Activated naive CD8-positive, alpha-beta T cell treated with anti-CD3 and anti-CD28 coated beads, Interleukin-2, amount 10 ng/mL, durations not matched to agents 7 days and 5 days (primary cell): ENCODE measurements around the gene TBPL1. TPM values are rescaled to one million over a fixed set of nuclear protein-coding genes. Genes with fewer than 3 reads are reported as not detected.
"Not testable (repeated sequence)": the region's sequence is repeated elsewhere in the genome, so short reads cannot be mapped to it uniquely, and the experiment has no call there.

Experiments
- ATAC-seq: fragments of 150-1000 bp; cut with Tn5 transposase; one replicate; pipeline ENCODE4 v1.10.0; 2021; ENCODE audit warnings: low read depth, moderate library complexity
- POLR2A ChIA-PET: fragments of 350-600 bp; sonication (Branson Sonifier 250); formaldehyde crosslinking; loops from one replicate; lab custom pipeline; 2021; ENCODE audit warnings: antibody characterized with exemption; lab: Charles Lee
- DNase-seq: peaks from one replicate; pipeline ENCODE4 v3.0.0; 2021
- H3K27ac Mint-ChIP-seq: one replicate; pipeline ENCODE4 v1.8.0; 2022; ENCODE audit warnings: mild to moderate bottlenecking, mixed read lengths
- H3K27me3 Mint-ChIP-seq: one replicate; pipeline ENCODE4 v1.8.0; 2022; ENCODE audit warnings: mild to moderate bottlenecking, moderate library complexity, mixed read lengths
- H3K36me3 Mint-ChIP-seq: one replicate; pipeline ENCODE4 v1.8.0; 2021; ENCODE audit warnings: mild to moderate bottlenecking, mixed read lengths
- H3K4me1 Mint-ChIP-seq: one replicate; pipeline ENCODE4 v1.8.0; 2021; ENCODE audit warnings: mixed read lengths
- H3K4me3 Mint-ChIP-seq: one replicate; pipeline ENCODE4 v1.8.0; 2022; ENCODE audit warnings: mild to moderate bottlenecking, moderate library complexity, mixed read lengths
- H3K9me3 Mint-ChIP-seq: one replicate; pipeline ENCODE4 v1.8.0; 2021; ENCODE audit warnings: mixed read lengths
- total RNA-seq, 2 experiments: library from RNA; stranded (reverse); gene quantifications; one replicate each; pipeline ENCODE4 v1.2.3, GENCODE V29; 2021

Gene TBPL1
- total RNA-seq, 2 experiments from 2014 or later: 28.5 to 30.6 TPM

DNA sequence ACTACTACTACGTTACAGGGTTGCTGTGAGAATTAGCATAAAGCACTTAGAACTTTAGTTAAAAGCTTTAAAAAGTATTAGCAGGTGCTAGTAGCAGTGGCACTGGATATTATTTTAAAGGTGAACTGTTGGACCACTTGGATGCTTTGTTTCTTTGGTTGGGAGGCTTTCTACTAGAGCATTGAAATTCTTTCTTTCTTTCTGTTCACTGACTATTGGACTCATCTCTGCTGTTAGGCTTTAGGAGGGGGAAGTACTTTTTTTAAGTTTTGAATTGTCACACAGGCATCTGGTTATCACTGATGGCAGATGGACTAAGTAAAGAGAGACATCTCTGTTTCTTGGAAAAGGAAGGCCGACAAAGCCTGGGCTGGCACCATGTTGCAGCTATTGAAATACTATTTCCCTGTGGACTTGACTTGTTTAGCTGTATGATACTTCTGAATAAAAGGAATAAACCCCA lies 4.8 kb downstream of the TBPL1 start:
- DNase-seq: no peak
- Mint-ChIP-seq H3K27me3 (no peaks in the 10 kb centered on the region), H3K27ac (no peak overlapping the region), H3K4me3 (no peak overlapping the region), H3K4me1 (peaks cover 36% of the 10 kb centered on the region), H3K36me3 (peaks cover 10% of the 10 kb centered on the region), H3K9me3 (no peaks in the 10 kb centered on the region)
- ATAC-seq: no peak
- POLR2A ChIA-PET: no interaction called here

DNA sequence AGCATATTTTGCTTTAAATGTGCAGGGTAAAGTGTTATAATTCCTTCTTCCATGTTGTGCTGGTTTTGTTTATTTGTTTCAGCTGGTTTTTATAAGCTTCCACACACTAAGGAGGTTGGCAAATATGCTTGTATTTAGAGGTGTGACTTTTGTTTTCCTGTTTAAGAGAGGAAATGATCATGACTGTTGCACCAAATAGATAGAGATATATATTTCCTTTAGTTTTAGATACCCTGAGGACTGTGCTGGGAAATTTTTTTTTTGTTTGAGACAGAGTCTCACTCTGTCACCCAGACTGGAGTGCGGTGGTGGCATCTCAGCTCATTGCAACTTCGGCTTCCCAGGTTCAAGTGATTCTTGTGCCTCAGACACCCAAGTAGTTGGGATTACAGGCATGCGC lies 5.8 kb downstream of the TBPL1 start:
- H3K4me1 Mint-ChIP-seq: peaks cover 36% of the 10 kb centered on the region
- H3K4me3 Mint-ChIP-seq: no peak overlapping the region
- H3K27me3 Mint-ChIP-seq: no peaks in the 10 kb centered on the region
- POLR2A ChIA-PET: interaction anchor here (0.6 kb wide), 2 partner anchors 15 to 1147 kb away, joined by 3 to 6 read pairs; no protein-coding TSS in a partner anchor
- no peak for DNase-seq
- no peaks in the 10 kb centered on the region for H3K9me3 Mint-ChIP-seq
- H3K36me3 Mint-ChIP-seq: peaks cover 9% of the 10 kb centered on the region
- no peak for ATAC-seq
- no peak overlapping the region for H3K27ac Mint-ChIP-seq

DNA sequence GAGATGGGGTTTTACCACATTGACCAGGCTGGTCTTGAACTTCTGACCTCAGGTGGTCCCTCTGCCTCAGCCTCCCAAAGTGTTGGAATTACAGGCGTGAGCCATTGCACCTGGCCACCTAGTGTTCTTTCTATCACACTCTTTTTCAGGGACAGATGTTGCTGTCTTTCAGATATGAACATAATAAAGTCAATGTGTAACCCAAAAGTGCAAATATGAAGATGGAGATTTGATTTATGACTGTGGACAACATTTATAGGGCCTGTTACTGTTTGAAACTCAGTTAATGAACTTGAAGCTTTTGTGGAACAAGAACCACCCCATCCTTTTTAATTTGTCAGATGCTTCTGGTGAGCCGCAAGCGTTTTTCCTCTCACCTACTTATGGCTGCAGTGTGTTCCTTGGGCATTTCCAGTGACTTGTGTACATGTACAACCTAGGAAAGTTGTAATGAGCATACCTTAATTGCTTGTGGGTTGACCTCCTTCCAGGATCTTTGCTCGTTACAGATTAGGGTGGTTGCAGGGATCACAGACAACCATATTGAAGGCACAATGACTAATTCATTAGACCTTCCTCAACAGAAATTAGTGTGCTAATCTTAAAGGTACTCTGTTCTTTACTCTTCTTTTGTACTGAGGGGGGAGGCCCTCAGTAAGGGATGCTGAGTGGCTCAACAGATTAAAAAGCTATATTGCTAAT lies 6.8 kb downstream of the TBPL1 start:
- no peak for ATAC-seq
- Mint-ChIP-seq H3K9me3 (no peaks in the 10 kb centered on the region), H3K36me3 (peaks cover 9% of the 10 kb centered on the region), H3K4me3 (no peak overlapping the region), H3K27me3 (no peaks in the 10 kb centered on the region), H3K4me1 (peaks cover 33% of the 10 kb centered on the region), H3K27ac (no peak overlapping the region)
- DNase-seq: no peak
- POLR2A ChIA-PET: interaction anchor here (0.5 kb wide), 1 partner anchor 80 kb away, joined by 3 read pairs; no protein-coding TSS in a partner anchor

DNA sequence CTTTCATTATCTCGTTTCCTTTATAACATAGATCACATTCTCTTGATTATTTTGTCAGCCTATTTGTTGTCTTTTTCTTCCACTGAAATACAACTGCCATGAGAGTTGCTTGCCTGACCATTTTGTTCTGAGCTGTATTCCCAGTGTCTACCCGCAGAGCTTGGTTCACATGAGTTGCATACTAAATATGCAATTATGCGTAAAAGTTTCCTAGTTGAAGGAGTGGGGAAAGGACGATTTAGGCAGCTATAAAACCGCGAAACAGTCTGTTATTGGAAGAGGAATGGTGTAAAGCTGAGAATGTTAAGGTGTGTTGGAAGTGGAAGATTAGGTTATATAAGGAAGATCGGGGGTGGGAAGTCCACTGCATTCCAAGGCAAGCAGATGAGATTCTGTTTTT lies 8.8 kb downstream of the TBPL1 start:
- ATAC-seq (no peak), DNase-seq (no peak)
- peaks cover 30% of the 10 kb centered on the region for H3K4me1 Mint-ChIP-seq
- H3K36me3 Mint-ChIP-seq: peaks cover 5% of the 10 kb centered on the region
- H3K4me3 Mint-ChIP-seq: no peak overlapping the region
- no peak overlapping the region for H3K27ac Mint-ChIP-seq
- POLR2A ChIA-PET: interaction anchor here (1.2 kb wide), 1 partner anchor 8 kb away, joined by 4 read pairs; no protein-coding TSS in a partner anchor
- H3K27me3 Mint-ChIP-seq: no peaks in the 10 kb centered on the region
- H3K9me3 Mint-ChIP-seq: no peaks in the 10 kb centered on the region

DNA sequence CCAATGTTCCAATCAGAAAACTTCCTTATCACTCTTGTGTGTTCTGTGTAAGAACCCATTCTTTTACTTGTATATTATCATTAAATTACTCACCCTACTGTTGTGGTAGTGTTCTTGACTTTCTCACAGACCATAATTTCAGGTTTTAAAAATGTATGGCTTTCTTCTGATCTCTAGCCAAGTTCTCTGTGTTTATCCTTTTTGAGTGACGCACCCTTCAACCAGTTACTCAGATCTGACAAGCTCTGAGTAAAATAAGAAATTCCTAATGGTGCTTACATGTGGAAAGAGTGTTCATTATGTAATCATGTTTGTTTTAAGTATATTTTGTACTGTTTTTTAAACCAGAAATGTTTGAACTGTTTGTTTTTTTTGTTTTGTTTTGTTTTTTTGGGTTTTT lies 11.0 kb downstream of the TBPL1 start:
- H3K9me3 Mint-ChIP-seq: no peaks in the 10 kb centered on the region
- H3K4me1 Mint-ChIP-seq: peaks cover 23% of the 10 kb centered on the region
- POLR2A ChIA-PET: no interaction called here
- no peak overlapping the region for H3K27ac Mint-ChIP-seq
- peaks cover 3% of the 10 kb centered on the region for H3K36me3 Mint-ChIP-seq
- H3K4me3 Mint-ChIP-seq: no peak overlapping the region
- no peaks in the 10 kb centered on the region for H3K27me3 Mint-ChIP-seq
- ATAC-seq (no peak), DNase-seq (no peak)

DNA sequence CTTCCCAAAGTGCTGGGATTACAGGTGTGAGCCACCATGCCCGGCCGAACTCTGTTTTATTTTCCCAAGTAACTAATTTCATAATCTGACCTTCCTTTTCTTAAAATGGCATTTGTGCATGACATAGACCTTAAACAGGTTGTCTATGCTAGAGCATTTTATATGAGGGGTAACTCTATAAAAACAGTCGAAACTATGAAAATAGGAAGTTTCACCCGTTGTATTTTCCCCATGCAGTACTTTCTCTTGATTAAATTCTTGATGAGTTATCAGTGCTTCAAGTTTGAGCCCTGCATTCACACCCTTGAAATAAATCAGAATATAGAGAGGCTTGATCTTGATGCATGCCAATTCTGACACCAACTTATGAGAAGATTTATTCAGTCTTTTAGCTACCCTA lies 11.7 kb downstream of the TBPL1 start:
- no peaks in the 10 kb centered on the region for H3K27me3 Mint-ChIP-seq
- peaks cover 3% of the 10 kb centered on the region for H3K36me3 Mint-ChIP-seq
- ATAC-seq (no peak), DNase-seq (no peak)
- peaks cover 24% of the 10 kb centered on the region for H3K4me1 Mint-ChIP-seq
- H3K4me3 Mint-ChIP-seq: no peak overlapping the region
- H3K27ac Mint-ChIP-seq: no peak overlapping the region
- H3K9me3 Mint-ChIP-seq: no peaks in the 10 kb centered on the region
- POLR2A ChIA-PET: no interaction called here

DNA sequence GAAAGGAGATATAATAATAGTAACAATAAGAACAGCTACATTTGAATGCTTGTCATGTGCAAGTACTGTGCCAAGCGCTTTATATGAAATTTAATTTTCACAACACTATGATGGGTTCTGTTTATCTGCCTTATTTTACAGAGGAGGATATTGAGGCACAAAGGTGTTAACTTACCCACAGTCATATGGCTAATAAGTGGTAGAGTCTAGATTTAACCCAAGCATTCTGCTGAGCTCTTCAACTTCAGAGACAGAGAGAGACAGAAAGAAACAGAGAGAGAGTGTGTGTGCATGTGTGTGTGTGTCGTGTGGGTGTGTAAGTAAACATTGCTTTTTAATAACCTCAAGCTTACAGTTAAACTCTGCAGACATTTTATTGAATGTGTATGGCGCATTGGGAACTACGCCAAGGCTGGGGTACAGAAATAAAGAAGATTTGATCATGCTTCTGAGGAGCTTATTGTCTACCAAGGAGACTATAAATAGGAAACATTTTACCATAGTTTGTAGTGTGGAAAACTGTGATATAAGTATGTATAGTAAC lies 12.9 kb downstream of the TBPL1 start:
- POLR2A ChIA-PET: interaction anchor here (1.0 to 1.5 kb wide), 2 partner anchors 12 to 13 kb away, joined by 3 to 4 read pairs; partner anchors contain the start of gene TBPL1
- ATAC-seq: no peak
- no peak overlapping the region for H3K27ac Mint-ChIP-seq
- peaks cover 28% of the 10 kb centered on the region for H3K4me1 Mint-ChIP-seq
- H3K27me3 Mint-ChIP-seq: no peaks in the 10 kb centered on the region
- H3K9me3 Mint-ChIP-seq: no peaks in the 10 kb centered on the region
- peaks cover 1% of the 10 kb centered on the region for H3K36me3 Mint-ChIP-seq
- DNase-seq: no peak
- no peak overlapping the region for H3K4me3 Mint-ChIP-seq

DNA sequence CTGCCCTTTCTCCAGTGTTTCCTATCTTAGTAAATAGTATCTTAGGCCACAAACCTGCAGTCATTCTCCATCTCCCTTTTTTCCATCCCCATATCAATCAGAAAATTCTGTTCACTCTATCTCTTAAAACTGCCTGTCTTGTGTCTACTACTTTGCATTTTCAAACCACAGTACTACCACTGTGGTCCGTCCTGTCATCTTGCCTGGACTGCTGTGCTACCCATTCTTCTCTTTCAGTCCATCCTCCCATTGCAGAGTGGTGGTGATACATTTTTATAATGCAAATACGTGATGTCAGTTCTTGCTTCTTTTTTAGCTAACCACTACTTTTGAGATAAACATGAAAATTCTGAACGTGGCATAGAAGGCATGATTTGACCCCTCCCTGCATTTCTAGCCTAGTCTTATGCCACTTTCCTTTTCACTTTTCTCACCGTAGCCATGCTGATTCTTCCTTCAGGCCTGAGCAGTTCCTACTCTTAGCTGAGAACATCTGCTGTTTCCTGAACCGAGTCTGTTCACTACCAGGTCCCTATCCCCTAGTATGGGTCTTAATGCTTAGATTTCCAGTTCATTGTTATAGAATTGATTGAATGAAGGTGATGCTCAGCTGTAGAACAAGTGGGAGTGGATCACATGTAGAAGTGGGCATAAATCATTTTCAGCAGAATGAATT lies 13.8 kb downstream of the TBPL1 start:
- Mint-ChIP-seq H3K27ac (no peak overlapping the region), H3K36me3 (peaks cover 1% of the 10 kb centered on the region), H3K9me3 (no peaks in the 10 kb centered on the region), H3K4me1 (peaks cover 27% of the 10 kb centered on the region), H3K27me3 (no peaks in the 10 kb centered on the region), H3K4me3 (no peak overlapping the region)
- ATAC-seq: no peak
- POLR2A ChIA-PET: interaction anchor here (1.0 to 1.5 kb wide), 2 partner anchors 13 to 14 kb away, joined by 3 to 4 read pairs; partner anchors contain the start of gene TBPL1
- no peak for DNase-seq

DNA sequence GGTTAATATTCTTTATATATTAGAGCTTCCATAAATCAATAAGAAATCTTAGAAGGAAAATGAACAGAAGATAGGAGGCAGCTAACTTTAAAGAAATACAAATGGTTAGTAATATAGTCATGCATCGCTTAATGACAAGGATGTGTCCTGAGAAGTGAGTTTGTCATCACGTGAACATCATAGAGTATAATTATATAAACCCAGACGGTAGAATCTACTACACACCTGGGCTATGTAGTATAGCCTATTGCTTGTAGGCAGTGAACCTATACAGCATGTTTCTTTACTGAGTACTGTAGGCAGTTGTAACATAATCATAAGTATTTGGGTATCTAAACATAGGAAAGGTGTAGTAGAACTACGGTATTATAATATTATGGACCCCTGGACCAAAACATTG lies 14.3 kb downstream of the TBPL1 start:
- H3K36me3 Mint-ChIP-seq: peaks cover 1% of the 10 kb centered on the region
- H3K27ac Mint-ChIP-seq: no peak overlapping the region
- DNase-seq (no peak), ATAC-seq (no peak)
- H3K9me3 Mint-ChIP-seq: no peaks in the 10 kb centered on the region
- H3K4me3 Mint-ChIP-seq: no peak overlapping the region
- peaks cover 24% of the 10 kb centered on the region for H3K4me1 Mint-ChIP-seq
- POLR2A ChIA-PET: no interaction called here
- no peaks in the 10 kb centered on the region for H3K27me3 Mint-ChIP-seq

DNA sequence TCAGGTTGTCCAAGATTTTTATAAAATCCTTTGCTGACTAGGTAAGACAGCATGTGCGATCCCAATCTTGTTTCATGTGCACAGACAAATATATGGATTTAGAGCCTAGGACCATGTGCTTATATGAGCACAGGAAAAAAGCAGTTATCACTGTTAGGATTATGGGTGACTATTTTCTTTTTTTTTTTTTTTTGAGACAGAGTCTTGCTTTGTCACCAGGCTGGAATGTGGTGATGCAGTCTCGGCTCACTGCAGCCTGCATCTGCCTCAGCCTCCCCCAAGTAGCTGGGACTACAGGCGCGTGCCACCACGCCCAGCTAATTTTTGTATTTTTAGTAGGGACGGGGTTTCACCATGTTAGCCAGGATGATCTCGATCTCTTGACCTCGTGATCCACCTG lies 14.8 kb downstream of the TBPL1 start:
- H3K27ac Mint-ChIP-seq, POLR2A ChIA-PET, DNase-seq, H3K4me3 Mint-ChIP-seq, H3K9me3 Mint-ChIP-seq, H3K36me3 Mint-ChIP-seq, ATAC-seq, H3K27me3 Mint-ChIP-seq: not testable (repeated sequence)
- peaks cover 24% of the 10 kb centered on the region for H3K4me1 Mint-ChIP-seq

DNA sequence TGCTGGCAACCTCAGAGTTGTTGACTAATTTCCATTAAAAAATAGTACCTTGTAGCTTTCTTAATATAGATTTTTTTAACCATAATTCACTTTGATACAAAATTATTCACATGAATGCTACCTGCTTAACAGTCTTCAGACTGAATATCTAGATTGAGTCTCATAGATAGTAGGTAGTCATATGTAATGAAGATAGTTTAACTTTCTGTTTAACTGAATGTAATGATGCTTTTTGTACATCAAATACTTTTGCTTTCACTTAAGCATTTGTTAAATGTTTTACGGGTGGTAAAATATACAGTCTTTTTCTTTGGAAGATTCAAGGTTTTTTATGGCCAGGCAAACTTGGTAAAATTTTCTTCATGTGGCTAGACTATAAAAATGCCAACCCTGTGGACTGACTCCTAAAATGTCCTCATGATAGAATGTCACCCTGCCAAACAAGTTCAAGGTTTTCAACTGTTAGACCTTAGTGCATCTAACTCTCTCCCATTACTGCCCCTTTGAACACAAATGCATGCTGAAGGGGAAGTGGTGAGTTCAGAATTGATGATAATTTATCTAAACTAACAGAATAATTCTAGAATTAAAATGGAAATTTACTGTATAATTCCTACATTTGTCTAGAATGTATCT lies 16.4 kb downstream of the TBPL1 start:
- POLR2A ChIA-PET: interaction anchor here (1.0 kb wide), 1 partner anchor 17 kb away, joined by 3 read pairs; the partner anchor contains the start of gene TBPL1
- ATAC-seq: peak; percentile 57
- Mint-ChIP-seq H3K27me3 (no peaks in the 10 kb centered on the region), H3K27ac (peak overlapping the region; percentile 55), H3K36me3 (no peaks in the 10 kb centered on the region), H3K4me3 (peak overlapping the region; percentile 59), H3K4me1 (peaks cover 30% of the 10 kb centered on the region), H3K9me3 (no peaks in the 10 kb centered on the region)
- no peak for DNase-seq

DNA sequence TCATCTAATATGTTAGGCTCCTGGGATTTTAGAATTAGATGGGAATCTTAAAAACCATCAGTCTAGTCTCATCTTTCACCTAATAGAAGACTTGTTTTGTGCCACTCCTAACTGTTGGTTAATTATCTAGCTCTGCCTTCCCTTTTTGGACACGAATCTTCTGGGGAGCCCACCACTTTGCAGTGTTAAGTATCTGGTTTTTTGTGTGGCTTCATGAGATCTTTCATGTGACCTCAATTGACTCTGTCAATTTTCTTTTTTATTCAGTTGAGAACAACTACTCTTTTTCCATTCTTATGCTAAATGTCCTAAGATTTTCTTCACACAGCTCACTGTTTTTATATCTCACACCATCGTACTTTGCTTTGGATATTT lies 16.9 kb downstream of the TBPL1 start:
- H3K36me3 Mint-ChIP-seq: no peaks in the 10 kb centered on the region
- POLR2A ChIA-PET: interaction anchor here (1.0 kb wide), 1 partner anchor 17 kb away, joined by 3 read pairs; the partner anchor contains the start of gene TBPL1
- DNase-seq (no peak), ATAC-seq (no peak)
- H3K4me3 Mint-ChIP-seq: peak overlapping the region; percentile 59
- no peaks in the 10 kb centered on the region for H3K27me3 Mint-ChIP-seq
- H3K27ac Mint-ChIP-seq: peak overlapping the region; percentile 59
- peaks cover 26% of the 10 kb centered on the region for H3K4me1 Mint-ChIP-seq
- no peaks in the 10 kb centered on the region for H3K9me3 Mint-ChIP-seq

DNA sequence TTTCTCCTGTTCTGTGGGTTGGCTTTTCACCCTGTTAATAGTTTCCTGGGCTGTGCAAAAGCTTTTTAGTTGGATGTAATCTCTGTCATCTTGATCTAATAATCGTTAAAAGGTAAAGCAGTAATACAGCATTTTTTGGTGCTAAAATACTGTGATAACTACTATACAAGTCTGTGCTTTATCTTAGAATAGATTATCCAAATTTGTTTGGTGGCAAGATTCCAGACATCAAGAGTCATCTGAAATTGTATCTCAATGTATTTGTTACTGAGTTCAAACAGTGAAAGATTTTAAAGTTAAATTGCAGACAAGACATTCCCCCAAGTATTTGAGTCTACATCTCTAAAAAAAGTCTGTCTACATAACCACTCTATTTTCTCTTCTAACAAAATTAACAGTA lies 18.8 kb downstream of the TBPL1 start:
- H3K4me3 Mint-ChIP-seq: no peak overlapping the region
- ATAC-seq: no peak
- H3K36me3 Mint-ChIP-seq: no peaks in the 10 kb centered on the region
- no peak for DNase-seq
- H3K4me1 Mint-ChIP-seq: peaks cover 19% of the 10 kb centered on the region
- no peaks in the 10 kb centered on the region for H3K9me3 Mint-ChIP-seq
- no peak overlapping the region for H3K27ac Mint-ChIP-seq
- POLR2A ChIA-PET: no interaction called here
- no peaks in the 10 kb centered on the region for H3K27me3 Mint-ChIP-seq
